ENCODE results near the gene EIF4A3. TPM values are rescaled to one million over a fixed set of nuclear protein-coding genes. Genes with fewer than 3 reads are reported as not detected.

EIF4A3 gene
- total RNA-seq, 1 donor from 2014 or later: 89.9 TPM

GRCh38 chr17:80169784-80170500 lies 23.0 kb upstream of the EIF4A3 start, which contains the start of gene CARD14:
CARD14 (plus strand) TSS chr17:80170030; CDS start chr17:80181439, 11,409 bp downstream.
- Histone ChIP-seq H3K4me3 (ENCODE audit: insufficient read depth, low read depth, low read length) (no peak within 1 kb of the TSS), H3K9me3 (ENCODE audit: insufficient read depth, low read depth, low read length) (no peaks in the 10 kb centered on the region), H3K79me2 (ENCODE audit: insufficient read depth, low read length) (no peaks in the 10 kb centered on the region), H3K4me1 (ENCODE audit: insufficient read depth, low read length) (no peaks in the 10 kb centered on the region), H2AFZ (ENCODE audit: low read depth, low read length) (no peak within 1 kb of the TSS), H3K27ac (ENCODE audit: low read depth, low read length) (no peak within 1 kb of the TSS), H3K36me3 (ENCODE audit: insufficient read depth, low read length) (no peaks in the 10 kb centered on the region), H3K4me2 (ENCODE audit: low read length) (no peak within 1 kb of the TSS), H4K20me1 (ENCODE audit: insufficient read depth, low read length) (no peaks in the 10 kb centered on the region), H3K9ac (ENCODE audit: low read length) (no peak within 1 kb of the TSS), H3K27me3 (ENCODE audit: insufficient read depth, low read length) (peaks cover 7% of the 10 kb centered on the region)
- FAIRE-seq (no peak), DNase-seq (ENCODE audit: low read depth) (no peak)
- Mint-ChIP-seq H3K27ac (ENCODE audit: unreplicated experiment) (peak within 1 kb of the TSS; percentile 10), H3K4me1 (ENCODE audit: low read depth, unreplicated experiment) (no peaks in the 10 kb centered on the region), H3K36me3 (ENCODE audit: low read depth, unreplicated experiment) (peaks cover 3% of the 10 kb centered on the region), H3K27me3 (ENCODE audit: low read depth, unreplicated experiment) (peaks cover 19% of the 10 kb centered on the region), H3K9me3 (ENCODE audit: unreplicated experiment) (peaks cover 7% of the 10 kb centered on the region), H3K4me3 (ENCODE audit: unreplicated experiment) (no peak within 1 kb of the TSS)
- TF ChIP-seq EZH2 (IDR thresholded peaks at IDR 0.05; ENCODE audit: insufficient read depth, low read length): no peak
- no peak for TF ChIP-seq CTCF (IDR thresholded peaks at IDR 0.05; ENCODE audit: insufficient read depth, low read depth, low read length)

GRCh38 chr17:80169107-80169506 lies 22.2 kb upstream of the EIF4A3 start:
- FAIRE-seq: no peak
- peaks cover 4% of the 10 kb centered on the region for H3K36me3 Mint-ChIP-seq (ENCODE audit: low read depth, unreplicated experiment)

More at GRCh38 chr17:80169107-80169506, 22.2 kb upstream of the EIF4A3 start:
- no peak for DNase-seq (ENCODE audit: low read depth)
- no peak overlapping the region for H3K9ac ChIP-seq (ENCODE audit: low read length)
- H2AFZ ChIP-seq (ENCODE audit: low read depth, low read length): no peak overlapping the region
- no peak overlapping the region for H3K4me3 ChIP-seq (ENCODE audit: insufficient read depth, low read depth, low read length)
- no peaks in the 10 kb centered on the region for H3K4me1 Mint-ChIP-seq (ENCODE audit: low read depth, unreplicated experiment)
- no peak overlapping the region for H3K4me2 ChIP-seq (ENCODE audit: low read length)
- no peaks in the 10 kb centered on the region for H3K9me3 ChIP-seq (ENCODE audit: insufficient read depth, low read depth, low read length)
- H4K20me1 ChIP-seq (ENCODE audit: insufficient read depth, low read length): no peaks in the 10 kb centered on the region
- H3K36me3 ChIP-seq (ENCODE audit: insufficient read depth, low read length): no peaks in the 10 kb centered on the region
- no peaks in the 10 kb centered on the region for H3K4me1 ChIP-seq (ENCODE audit: insufficient read depth, low read length)
- TF ChIP-seq CTCF (IDR thresholded peaks at IDR 0.05; ENCODE audit: insufficient read depth, low read depth, low read length) (no peak), EZH2 (IDR thresholded peaks at IDR 0.05; ENCODE audit: insufficient read depth, low read length) (no peak)
- peaks cover 19% of the 10 kb centered on the region for H3K27me3 Mint-ChIP-seq (ENCODE audit: low read depth, unreplicated experiment)
- H3K79me2 ChIP-seq (ENCODE audit: insufficient read depth, low read length): no peaks in the 10 kb centered on the region
- H3K27me3 ChIP-seq (ENCODE audit: insufficient read depth, low read length): peaks cover 7% of the 10 kb centered on the region
- peak overlapping the region; percentile 10 for H3K27ac Mint-ChIP-seq (ENCODE audit: unreplicated experiment)
- no peak overlapping the region for H3K27ac ChIP-seq (ENCODE audit: low read depth, low read length)
- peaks cover 7% of the 10 kb centered on the region for H3K9me3 Mint-ChIP-seq (ENCODE audit: unreplicated experiment)
- H3K4me3 Mint-ChIP-seq (ENCODE audit: unreplicated experiment): no peak overlapping the region
